ENCODE results near the gene PIGK. TPM values are rescaled to one million over a fixed set of nuclear protein-coding genes. Genes with fewer than 3 reads are reported as not detected.

Gene PIGK
- total RNA-seq, 2 donors from 2014 or later = 21.4 to 27.1 TPM

- no peaks in the 10 kb centered on the region for H3K27me3 ChIP-seq
- H3K36me3 ChIP-seq = no peaks in the 10 kb centered on the region
- intact Hi-C loops (cut with DNase I) = no loop called here
- TF ChIP-seq CTCF (IDR thresholded peaks at IDR 0.05) = no peak
- no peak overlapping the region for H3K27ac ChIP-seq
- no peaks in the 10 kb centered on the region for H3K9me3 ChIP-seq
- H3K9ac ChIP-seq (ENCODE audit: low read depth in 2 of 2, low read length in 2 of 2) = no peak overlapping the region
- H3K4me1 ChIP-seq = no peaks in the 10 kb centered on the region
- no peak overlapping the region for H3K4me3 ChIP-seq
- DNase-seq = no peak
Observed at GRCh38 chr1:77064246-77064645, 155.0 kb downstream of the PIGK start.

- H3K9me3 ChIP-seq = no peaks in the 10 kb centered on the region
- no peaks in the 10 kb centered on the region for H3K4me1 ChIP-seq
- no peaks in the 10 kb centered on the region for H3K36me3 ChIP-seq
- TF ChIP-seq CTCF (IDR thresholded peaks at IDR 0.05) = no peak
- DNase-seq = no peak
- H3K27me3 ChIP-seq = no peaks in the 10 kb centered on the region
- intact Hi-C loops (cut with DNase I) = no loop called here
- no peak overlapping the region for H3K9ac ChIP-seq (ENCODE audit: low read depth in 2 of 2, low read length in 2 of 2)
- H3K27ac ChIP-seq = no peak overlapping the region
- no peak overlapping the region for H3K4me3 ChIP-seq
Observed at GRCh38 chr1:77063118-77063517, 156.1 kb downstream of the PIGK start.

GRCh38 chr1:77061162-77061561 is 158.1 kb downstream of the PIGK start:
- Histone ChIP-seq H3K27me3 (no peaks in the 10 kb centered on the region), H3K4me3 (no peak overlapping the region), H3K4me1 (no peaks in the 10 kb centered on the region), H3K9ac (ENCODE audit: low read depth in 2 of 2, low read length in 2 of 2) (no peak overlapping the region), H3K27ac (no peak overlapping the region), H3K36me3 (no peaks in the 10 kb centered on the region), H3K9me3 (no peaks in the 10 kb centered on the region)
- no peak for TF ChIP-seq CTCF (IDR thresholded peaks at IDR 0.05)
- intact Hi-C loops (cut with DNase I) = no loop called here
- DNase-seq = no peak

GRCh38 chr1:77060000-77060399 is 159.2 kb downstream of the PIGK start:
- no peak for TF ChIP-seq CTCF (IDR thresholded peaks at IDR 0.05)
- no peak for DNase-seq
- H3K27ac ChIP-seq = no peak overlapping the region
- no peak overlapping the region for H3K4me3 ChIP-seq
- no peaks in the 10 kb centered on the region for H3K9me3 ChIP-seq
- H3K27me3 ChIP-seq = no peaks in the 10 kb centered on the region
- intact Hi-C loops (cut with DNase I) = no loop called here
- no peak overlapping the region for H3K9ac ChIP-seq (ENCODE audit: low read depth in 2 of 2, low read length in 2 of 2)
- no peaks in the 10 kb centered on the region for H3K4me1 ChIP-seq
- no peaks in the 10 kb centered on the region for H3K36me3 ChIP-seq

- H3K27ac ChIP-seq = no peak overlapping the region
- no peak overlapping the region for H3K4me3 ChIP-seq
- intact Hi-C loops (cut with DNase I) = no loop called here
- no peaks in the 10 kb centered on the region for H3K9me3 ChIP-seq
- H3K9ac ChIP-seq (ENCODE audit: low read depth in 2 of 2, low read length in 2 of 2) = no peak overlapping the region
- DNase-seq = no peak
- H3K4me1 ChIP-seq = no peaks in the 10 kb centered on the region
- no peak for TF ChIP-seq CTCF (IDR thresholded peaks at IDR 0.05)
- no peaks in the 10 kb centered on the region for H3K36me3 ChIP-seq
- no peaks in the 10 kb centered on the region for H3K27me3 ChIP-seq
Observed at GRCh38 chr1:77057994-77058585, 161.1 kb downstream of the PIGK start.

Measured in colonic mucosa (tissue), 4 donors.